HG02798 (cell line): Measurements from ENCODE around the gene RPLP2.

Experiments used
- ATAC-seq: cut with Tn5 transposase; IDR thresholded peaks from one replicate; pipeline ENCODE4 v1.9.1; 2021; ENCODE audit warnings: mild to moderate bottlenecking; ENCODE audit not compliant: unreplicated experiment, poor library complexity

RPLP2 gene

DNA sequence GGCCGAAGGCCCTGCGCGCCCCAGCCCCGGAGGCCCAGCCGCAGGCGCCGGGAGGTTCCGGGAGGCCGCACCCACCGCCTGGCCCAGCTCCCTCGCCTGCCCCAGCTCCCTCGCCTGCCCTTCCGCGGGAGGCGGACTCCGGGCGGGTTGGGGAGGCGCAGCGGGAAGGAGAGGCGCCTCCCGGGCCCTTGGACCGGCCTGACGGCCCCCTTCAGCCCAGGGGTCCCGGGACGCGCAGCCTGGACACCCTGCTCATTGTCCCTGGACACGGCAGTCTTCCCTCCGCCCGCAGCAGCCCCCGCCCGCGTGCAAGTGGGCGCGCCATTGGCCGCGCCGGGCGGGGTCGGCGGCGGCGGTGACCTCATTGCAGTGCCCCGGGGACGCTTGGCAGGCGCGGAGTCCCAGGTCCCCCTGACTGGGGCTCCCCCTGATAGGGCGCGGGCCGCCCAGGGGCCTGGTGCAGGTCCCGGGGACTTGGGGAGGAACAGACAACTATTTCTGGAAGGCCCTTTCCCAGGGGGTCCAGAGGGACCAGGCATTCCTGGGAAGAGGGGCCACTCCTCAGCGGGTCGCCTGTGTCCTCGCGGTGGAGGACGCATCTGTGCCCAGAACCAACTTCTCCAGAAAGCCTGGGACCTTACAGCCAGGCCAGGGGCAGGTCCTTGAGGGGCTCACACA is 23.5 kb downstream of the RPLP2 start:
- ATAC-seq = peak; percentile 9

DNA sequence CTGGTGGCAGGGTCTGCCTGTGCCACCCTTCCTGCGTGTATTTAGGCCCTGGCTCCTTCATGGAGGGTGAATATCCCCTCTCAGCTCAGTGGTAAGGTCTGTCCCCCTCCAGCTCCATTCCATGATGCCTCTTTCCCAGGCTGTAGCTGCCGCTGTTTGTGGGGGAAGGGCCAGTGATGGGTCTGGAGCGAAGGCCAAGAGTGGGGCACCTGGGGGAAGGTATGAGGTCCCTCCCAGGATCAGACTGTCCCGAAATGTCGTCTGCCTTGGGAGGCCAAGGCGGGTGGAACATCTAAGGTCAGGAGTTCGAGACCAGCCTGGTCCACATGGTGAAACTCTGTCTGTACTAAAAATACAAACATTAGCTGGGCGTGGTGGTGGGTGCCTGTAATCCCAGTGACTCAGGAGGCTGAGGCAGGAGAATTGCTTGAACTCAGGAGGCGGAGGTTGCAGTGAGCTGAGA is 24.1 kb downstream of the RPLP2 start:
- no peak for ATAC-seq

DNA sequence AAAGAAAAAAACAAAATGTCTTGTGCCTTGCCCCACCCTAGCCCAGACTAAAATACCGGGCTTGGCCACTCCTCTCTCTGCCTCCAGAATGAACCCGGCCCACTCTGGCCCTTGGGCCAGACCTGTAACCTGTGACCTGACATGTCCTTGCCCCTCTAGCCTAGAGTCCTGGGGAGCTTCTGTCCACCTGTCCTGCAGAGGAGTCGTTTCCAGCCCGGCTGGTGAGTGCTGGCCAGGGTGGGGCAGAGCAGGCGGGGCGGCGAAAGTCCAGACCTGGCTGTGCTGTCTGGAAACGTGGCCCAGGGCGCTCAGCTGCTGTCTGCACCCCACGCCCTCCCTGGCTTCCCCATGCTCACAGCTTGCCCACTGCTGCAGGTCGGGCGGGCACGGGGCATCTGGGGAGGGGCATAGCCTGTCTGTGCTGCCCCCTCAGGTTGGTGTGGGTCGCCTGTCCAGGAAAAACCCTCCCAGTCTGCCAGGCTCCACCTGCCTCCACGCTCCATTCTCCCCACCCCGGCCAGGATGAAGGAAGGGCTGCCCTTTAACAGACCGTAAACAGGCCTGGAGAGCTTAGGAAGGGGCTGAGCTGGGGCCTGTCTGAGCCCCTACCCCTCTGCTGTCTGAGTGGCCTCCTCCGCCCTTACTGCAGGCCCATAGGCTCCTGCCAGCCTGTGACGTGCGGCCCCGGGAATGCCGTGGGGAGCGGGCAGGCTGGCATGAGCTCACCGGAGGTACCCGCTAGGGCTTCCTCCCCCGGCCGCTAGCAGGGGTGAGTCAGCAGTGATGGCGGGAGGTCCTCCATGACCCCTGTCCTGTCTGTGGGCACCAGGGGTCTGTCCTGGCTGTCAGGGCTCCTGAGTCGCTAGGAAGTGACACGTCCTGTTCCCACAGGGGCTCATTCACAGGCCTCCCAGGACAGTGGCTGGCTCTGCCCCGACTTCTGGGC is 24.9 kb downstream of the RPLP2 start:
- no peak for ATAC-seq

DNA sequence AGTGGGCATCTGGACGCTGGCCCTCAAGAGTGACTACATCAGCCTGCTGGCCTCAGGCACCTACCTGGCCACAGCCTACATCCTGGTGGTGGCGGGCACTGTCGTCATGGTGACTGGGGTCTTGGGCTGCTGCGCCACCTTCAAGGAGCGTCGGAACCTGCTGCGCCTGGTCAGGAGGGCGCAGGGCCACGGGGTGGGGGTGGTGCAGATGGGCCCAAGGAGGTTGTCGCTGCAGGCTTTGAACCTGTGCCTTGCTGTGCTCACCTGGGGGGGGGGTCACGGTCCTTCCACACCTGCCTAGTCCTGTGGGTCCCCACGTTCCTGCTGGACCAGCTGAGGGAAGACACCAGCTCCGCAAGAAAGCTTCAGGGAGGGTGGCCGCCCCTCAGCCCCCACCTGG is 26.5 kb downstream of the RPLP2 start:
- no peak for ATAC-seq

DNA sequence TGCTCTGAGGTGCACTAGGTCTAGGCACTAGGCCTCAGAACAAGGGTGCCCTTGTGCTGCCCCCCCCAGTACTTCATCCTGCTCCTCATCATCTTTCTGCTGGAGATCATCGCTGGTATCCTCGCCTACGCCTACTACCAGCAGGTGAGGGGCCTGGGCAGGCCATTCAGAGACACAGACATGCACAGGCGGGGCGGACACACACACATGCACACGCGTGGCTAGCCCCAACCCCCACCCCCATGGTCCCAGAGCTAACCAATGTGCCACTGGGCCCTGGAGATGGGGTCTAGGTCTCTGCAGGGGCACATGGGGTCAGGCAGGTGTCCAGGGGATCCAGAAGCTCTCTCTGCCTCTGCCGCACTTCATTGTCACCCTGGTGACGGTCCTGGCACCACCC is 26.9 kb downstream of the RPLP2 start:
- ATAC-seq = no peak

DNA sequence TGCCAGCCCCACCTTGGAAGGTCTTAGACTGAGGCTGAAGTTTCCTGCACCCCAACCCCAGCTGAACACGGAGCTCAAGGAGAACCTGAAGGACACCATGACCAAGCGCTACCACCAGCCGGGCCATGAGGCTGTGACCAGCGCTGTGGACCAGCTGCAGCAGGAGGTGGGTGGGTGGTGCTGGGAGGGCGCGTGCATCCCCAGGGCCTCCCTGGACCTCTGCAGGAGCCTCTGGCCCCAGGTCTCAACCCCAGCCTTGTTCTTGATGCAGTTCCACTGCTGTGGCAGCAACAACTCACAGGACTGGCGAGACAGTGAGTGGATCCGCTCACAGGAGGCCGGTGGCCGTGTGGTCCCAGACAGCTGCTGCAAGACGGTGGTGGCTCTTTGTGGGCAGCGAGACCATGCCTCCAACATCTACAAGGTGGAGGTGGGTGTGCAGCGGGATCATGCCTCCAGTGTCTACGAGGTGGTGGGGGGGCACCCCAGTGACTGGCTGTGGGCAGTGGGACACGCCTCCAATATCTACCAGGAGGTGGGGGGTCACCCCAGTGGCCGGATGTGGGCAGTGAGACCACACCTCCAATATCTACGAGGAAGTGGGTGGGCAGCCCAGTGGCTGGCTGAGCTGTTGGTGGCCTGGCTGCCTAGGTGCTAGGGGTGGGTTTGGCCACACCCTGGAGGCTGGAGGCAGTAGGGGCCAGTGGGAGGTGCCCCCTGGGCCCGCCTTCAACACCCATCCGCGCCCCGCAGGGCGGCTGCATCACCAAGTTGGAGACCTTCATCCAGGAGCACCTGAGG is 27.6 kb downstream of the RPLP2 start:
- no peak for ATAC-seq

DNA sequence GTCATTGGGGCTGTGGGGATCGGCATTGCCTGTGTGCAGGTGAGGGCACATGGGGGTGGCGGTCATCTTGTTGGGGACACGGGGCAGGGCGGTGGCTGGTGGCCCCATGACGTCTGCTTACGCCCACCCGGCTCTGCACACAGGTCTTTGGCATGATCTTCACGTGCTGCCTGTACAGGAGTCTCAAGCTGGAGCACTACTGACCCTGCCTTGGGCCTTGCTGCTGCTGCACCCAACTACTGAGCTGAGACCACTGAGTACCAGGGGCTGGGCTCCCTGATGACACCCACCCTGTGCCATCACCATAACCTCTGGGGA is 28.2 kb downstream of the RPLP2 start:
- ATAC-seq = no peak

DNA sequence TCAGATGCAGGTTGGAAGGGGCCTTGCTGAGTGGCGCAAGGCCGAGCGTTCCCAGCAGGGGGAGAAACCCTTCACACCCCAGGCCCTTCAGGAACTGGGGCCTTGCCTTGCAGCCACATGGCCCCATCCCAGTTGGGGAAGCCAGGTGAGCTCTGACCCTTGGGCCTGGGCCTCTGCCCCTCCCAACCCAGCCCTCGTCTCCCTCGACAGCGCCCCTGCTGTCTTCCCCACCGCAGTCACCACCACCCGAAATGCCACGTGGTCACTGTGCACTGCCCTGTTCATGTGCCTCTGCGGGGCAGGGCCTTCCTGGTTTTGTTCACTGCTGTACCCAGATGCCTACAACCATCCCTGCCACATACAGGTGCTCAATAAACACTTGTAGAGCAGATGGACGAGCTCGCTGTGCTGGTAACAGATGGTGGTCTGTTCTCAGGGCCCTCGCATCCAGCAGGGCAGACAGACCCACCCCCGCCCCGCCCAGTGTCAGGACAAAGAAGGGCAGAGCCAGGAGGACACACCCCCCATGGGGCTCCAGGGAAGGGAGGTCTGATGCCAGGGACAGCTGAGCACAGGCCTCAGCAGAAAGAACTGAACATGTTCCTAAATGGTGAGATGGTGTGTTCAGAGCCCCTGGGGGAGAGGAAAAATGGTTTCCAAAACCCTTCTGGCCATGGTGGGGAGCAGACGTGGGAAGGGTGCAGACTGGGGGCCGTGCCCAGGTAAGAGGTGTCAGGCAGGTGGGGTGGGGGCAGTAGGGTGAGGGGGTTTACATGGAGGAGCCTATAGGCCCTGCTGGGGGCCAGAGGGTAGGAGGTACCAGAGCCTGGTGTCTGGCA is 28.9 kb downstream of the RPLP2 start:
- no peak for ATAC-seq

DNA sequence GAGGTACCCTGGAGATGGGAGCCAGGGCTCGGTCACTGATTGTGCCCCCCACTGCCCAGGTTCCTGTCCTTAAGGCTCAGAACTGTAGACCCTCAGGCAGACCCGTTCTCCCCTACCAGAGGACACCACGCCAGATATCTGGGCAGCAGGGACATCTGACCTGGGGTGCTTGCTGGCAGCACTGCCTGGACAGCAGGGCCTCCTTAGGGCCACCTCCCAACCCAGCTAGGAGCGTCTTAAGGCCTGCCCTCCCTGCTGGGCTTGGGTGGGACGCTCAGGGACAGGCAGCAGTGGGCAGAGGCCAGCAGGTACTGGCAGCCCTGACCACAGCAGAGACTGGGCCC is 29.5 kb downstream of the RPLP2 start:
- ATAC-seq = no peak

DNA sequence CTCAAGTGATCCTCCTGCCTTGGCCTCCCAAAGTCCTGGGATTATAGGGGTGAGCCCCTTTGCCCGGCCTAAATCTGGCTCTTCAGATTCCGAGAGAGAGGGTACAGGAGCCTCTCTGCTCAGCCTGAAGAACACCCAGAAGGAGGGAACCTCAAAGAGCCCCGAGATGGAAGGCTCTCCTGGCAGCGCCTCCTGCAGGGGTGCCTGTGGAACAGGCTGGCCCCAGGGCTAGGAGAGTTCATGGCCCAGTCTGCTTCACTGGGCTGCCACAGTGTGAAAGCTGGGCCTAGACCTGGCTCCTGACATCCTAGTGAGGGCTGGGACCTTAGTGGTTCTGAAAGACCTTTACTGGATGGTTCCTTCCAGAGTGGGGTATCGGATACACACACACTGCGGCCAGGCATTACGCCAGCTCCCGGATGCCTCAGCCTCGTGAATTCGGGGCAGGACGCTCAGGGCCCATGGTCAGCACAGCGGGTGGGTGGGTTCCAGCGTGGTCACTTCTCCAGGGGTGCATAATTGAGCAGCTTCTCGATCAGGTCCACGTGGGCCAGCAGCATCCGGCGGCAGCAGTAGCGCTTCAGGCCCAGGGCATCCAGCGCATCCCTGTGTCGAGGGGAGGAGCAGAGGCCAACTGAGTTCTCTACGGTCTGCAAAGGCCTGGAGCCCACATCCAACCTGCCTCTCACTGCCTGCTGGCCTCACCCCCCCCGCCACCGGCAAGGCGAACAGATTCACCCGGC is 30.3 kb downstream of the RPLP2 start:
- ATAC-seq = no peak

DNA sequence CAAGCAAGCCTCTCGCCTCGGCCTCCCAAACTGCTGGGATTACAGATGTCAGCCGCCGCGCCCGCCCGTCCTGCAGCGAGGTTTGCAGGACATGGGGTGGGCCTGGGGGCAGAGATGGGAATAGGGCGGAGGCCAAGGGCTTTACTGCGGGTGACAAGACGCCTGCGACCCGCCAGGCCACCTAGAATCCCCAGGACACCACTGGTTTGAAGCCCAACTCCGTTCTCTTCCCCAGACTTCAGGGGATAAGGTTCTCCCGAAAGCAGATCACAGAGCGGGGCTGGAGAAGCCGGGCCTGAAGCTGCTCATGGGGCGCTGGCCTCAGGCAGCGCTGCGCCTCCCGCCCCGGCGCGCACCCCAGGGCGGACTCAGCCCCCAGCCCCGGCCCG is 32.2 kb downstream of the RPLP2 start:
- no peak for ATAC-seq

DNA sequence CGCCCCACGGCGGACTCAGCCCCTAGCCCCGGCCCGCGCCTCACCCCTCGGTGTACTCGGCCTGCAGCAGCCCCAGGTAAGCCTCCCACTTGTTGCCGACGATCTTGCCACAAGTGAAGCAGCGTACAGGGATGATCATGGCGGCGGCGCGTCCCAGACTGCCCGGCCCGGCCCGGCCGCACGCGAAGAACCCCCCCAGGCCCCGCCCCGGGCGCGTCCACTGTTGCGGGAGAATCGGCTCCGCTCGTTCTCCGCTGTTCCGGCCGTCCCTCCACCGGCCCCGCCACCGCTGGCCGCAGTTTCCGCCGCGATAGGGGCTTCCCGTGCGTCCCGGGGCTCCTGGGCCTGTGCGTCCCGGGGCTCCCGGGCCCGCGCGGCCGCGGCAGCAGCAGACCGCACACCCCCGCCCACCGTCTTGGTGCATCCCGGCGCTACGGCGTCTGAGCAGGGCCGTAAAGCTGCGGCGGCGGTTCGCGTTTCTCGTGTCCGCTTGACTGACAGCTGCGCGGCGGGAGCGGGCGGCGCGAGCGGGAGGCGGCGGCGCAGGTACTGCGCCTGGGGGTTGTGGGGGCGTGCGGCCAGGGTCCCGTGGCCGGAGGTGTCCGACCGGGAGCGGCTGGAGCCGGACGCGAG is 32.7 kb downstream of the RPLP2 start, which contains the start of the genes POLR2L and TSPAN4:
Gene POLR2L, minus strand, starts transcription at position 160 of the 633 bp plus-strand sequence. Its CDS starts 21 bp downstream, at position 139.
Gene TSPAN4, plus strand, starts transcription at position 483 of the 633 bp plus-strand sequence. CDS start 7,453 bp downstream, outside the sequence.
- peak; percentile 75 for ATAC-seq

DNA sequence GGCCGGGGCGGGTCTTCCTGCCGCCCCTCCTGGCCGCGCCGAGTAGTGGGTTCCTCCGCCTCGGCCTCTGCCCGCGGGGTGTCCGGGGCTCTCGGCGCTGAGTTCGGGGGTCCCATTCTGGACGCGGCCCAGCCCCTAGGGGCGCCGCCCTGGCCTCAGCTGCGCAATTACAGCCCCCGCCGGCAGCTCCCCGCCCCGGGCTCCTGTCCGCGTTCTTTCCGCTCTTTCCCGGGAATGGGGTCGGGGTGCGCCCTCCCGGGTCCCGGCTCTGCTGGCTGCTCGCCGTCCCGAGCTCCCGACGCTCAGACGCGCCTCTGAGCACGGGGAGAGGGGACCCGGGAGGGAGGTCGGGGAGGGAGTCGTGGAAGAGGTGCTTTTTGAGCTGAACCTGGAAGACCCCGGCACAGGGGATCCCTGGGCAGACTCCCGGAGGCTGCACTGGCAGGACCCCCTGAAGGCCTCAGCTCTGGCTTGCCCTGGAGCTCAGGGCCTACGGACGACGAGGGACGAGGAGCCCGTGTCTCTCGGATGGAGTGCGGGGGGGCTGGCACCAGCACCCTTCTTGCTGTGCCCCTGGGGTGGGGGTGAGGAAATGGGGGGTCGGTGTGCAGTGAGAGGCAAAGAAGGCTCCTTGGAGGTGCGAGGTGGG is 33.4 kb downstream of the RPLP2 start:
- ATAC-seq = peak; percentile 8

DNA sequence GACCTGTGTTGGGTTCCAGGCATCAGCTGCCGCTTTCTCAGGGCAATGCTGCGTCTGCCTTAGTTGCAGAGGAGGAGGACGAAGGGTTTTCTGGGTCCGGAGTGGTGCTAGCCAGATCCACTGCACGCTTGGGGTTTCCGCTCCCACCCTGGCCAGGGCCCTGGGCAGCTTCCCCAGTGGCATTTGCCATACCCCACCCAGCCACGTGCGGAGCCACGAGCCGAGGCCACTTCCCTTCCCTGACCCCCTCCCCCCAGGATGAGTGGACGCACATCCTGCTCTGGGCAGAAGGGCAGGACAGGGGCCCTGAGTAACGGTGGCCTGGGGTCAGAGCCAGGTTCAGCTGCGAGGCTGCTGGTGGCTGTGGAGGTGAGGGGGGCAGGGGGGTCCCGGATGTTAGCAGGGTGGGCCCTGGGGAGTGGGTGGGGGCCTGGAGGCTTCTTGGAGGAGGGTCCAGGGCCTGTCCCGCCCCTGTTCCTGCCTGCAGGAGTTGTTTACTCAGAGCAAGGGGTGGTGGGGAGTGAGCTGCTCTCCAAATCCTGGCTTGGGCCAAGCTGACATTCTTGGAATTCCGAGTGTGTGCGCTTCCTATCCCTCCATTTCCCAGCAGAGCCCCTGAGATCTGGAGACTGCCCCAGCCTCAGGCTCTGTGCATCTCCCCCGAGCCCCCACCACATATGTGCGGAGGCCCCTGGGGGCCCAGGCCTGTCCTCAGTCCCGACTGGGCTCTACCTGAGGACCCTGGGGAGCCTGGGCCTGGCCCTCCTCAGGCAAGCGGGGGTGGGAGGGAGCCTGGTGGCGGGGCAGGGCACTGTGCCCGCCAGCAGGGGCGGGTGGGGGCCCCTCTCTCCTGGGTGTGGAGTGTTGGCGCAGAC is 34.3 kb downstream of the RPLP2 start:
- no peak for ATAC-seq

DNA sequence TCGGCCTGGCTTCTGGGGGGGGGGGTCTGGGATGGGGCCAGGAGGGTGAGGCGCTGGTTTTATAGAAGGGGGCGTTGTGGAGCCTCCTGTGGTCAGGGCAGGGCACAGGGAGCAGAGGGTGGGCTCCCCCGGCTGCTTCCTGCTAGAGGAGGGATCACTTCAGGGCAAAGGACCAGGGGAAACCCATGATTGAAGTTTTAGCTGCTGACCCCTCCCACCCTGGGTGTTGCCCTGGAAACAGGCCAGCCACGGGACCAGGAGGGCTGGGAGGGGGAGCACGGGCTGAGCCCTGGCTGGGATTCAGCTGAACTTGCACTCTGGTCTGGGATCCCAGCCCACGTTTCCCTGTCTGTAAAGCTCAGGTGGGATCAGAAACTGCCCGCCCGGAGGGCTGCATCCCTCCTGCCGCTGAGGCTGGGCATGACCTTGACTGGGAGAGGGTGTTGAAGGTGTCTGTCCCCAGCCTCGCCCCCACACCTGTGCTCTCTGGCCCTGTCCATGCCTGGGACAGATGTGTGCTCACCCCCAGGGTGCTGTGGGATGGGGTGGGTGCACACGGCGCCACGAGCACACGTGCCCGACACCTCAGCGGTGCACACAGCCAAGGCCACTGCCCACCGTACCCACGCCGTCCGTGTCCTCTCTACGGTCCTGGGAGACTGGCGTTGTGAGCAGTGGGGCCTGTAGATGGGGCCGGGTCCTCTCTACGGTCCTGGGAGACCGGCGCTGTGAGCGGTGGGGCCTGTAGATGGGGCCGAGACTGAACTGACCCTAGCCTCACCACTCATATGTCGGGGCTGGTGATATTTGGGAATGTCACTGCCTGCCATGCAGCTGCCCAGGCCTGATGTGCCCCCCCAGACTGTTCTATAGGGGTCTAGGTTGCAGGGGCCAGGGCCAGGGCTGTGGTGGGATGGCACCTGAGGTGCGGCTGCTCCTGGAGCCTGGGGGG is 35.2 kb downstream of the RPLP2 start:
- no peak for ATAC-seq

DNA sequence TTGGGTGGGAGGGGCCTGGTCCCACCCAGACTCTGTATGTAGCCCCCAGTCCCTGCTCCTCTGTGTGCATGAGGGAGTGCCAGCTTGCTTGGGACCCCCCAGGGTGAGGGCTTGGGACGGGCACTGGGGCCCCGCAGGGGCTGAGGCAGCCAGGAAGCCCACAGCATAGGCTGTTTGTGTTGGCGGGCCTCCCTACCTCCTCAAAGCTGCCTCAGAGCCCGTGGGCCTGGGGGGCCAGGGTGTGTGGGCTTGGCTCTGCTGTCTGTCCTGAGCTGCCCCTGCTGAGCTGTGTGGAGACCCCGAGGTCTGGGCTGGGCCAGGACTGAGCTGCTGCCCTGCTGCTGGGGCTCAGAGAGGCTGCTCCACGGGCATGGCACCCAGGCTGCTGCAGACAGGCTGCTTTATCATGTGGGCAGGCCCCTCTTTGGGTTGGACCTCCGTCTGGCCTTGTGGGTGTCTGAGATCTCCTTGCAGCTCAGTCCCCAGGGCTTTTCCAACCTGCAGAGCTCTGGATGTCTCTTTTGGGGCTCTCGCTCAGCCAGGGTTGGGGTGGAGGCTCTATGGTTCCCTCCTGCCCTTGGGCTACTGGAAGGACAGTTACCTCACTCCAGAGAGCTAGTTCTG is 36.2 kb downstream of the RPLP2 start:
- ATAC-seq = no peak
